ENCODE data around the gene NLRP6.
"Not testable (repeated sequence)": the region's sequence is repeated elsewhere in the genome, so short reads cannot be mapped to it uniquely, and the experiment has no call there.

NLRP6 gene

DNA sequence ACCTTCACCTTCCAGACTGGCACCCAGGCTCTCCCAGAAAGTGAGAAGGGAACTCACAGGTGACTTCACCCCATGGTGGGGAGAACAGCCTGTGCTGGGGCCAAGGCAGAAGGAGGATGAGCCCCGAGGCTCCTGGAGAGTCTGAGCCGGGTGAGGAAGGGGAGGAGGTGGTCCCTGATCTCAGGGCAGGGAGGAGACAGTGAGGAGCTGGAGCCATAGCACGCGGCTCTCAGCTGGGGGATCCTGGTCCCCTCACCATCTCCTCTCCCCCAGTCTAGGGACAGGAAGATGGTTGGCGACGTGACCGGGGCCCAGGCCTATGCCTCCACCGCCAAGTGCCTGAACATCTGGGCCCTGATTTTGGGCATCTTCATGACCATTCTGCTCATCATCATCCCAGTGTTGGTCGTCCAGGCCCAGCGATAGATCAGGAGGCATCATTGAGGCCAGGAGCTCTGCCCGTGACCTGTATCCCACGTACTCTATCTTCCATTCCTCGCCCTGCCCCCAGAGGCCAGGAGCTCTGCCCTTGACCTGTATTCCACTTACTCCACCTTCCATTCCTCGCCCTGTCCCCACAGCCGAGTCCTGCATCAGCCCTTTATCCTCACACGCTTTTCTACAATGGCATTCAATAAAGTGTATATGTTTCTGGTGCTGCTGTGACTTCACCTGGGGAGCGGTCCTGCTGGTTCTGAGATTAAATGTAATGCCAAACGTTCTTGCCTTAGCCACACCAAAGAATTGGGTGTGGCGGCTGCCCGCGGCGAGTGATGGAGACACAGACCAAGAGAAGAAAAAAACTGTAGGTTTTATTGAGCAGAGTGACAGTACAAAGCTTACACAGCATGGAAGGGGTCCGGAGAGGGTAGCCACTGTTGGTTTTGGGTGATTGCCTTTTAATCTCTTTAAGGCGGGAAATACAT, 30.8 kb downstream of the NLRP6 start:
- not testable (repeated sequence) for DNase-seq (ENCODE audit: low spot score)

DNA sequence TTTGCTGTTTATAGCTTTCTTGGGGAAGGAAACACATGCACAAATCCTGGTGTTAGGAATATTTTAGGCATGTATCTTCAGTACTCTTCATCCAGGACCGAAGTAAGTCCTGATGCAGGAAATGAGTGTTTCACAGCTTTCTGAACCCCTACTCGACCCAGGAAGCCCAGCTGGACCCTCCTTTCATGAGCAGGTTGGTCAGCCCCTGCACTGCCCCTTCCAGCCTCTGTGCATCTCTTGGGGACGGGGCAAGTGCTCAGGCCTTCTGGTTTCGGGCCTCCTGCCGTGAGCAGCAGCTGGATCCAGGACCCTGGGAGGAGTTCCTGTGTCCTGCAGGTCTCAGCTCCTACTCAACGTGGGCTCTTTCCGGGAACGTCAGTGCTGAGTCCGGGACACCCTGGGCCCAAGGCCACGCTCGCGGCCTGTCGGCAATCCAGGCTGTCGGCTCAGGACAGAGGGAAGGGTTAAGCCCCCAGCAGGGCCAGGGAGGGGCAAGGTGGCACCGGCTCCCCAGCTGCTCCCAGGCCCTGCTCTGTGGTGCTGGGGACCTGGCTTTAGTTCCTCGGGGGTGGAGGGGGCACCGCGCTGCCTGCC, 31.9 kb downstream of the NLRP6 start:
- peak; percentile 27 for DNase-seq (ENCODE audit: low spot score)

DNA sequence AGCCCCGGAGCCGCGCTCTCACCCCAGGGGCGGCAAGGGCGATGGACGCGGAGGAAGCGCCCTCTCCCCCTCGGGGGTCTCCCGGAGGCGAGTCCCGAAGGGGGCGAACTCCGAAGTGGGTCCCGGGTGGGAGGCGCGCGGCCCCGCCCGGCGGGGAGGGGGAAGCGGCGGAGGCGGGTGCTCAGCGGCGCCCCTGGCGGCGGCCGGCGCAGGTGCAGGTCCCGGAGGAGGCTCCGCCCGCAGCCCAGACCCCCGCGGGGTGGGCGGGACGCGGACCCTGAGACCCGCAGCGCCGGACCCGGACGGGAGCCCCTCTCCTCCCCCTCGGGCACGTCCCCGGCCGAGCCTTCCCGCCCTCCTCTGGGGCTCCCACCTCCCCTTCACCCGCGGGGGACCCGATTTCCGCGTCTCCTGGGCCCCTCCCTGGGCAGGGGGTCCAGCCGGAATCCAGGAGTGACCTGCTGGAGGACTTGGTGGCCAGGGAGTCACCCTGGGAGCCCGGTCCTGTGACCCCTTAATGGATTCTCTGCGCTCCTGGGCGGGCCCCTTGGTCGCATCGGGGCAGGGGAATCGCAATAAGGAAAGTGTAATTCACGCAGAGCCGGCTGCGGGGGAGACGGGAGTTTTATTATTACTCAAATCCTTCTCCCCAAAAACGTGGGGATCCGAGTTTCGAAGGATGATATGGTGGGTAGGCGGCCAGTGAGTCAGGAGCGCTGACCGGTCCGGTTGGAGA, 33.0 kb downstream of the NLRP6 start:
- not testable (repeated sequence) for DNase-seq (ENCODE audit: low spot score)

DNA sequence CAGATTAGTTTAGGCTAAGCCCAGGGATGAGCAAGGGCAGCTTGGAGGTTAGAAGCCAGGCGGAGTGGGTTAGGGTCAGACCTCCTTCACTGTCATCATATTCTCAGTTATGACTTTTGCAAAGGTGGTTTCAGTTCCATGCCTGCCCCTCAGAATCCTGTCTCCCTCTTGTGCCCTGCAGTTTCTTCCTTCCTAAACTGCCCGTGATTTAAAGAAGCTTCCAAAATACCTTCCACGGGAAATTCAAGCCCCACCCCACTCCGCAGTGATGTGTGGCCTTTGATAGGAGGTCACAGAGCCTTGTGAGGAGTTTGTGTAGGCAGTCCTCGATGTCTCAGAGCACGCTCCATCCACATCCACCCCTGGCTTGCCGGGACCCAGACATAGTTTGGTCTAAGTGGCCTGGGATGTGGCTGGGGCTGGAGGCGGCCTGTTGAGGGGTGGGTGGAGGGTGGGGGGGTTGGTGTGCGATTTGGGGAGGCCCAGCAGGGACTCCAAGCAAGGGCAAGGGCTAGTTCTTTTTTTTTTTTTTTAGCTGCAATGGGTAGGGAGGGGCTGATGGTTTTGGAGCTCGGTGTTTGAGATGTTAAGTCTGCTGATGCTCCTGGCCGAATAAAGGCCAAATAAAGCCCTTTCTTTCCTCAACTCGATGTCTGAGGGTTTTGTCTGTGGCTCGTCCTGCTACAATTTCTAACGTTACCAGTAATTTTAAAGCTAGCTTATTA, 34.0 kb downstream of the NLRP6 start:
- DNase-seq (ENCODE audit: low spot score), result no peak

DNA sequence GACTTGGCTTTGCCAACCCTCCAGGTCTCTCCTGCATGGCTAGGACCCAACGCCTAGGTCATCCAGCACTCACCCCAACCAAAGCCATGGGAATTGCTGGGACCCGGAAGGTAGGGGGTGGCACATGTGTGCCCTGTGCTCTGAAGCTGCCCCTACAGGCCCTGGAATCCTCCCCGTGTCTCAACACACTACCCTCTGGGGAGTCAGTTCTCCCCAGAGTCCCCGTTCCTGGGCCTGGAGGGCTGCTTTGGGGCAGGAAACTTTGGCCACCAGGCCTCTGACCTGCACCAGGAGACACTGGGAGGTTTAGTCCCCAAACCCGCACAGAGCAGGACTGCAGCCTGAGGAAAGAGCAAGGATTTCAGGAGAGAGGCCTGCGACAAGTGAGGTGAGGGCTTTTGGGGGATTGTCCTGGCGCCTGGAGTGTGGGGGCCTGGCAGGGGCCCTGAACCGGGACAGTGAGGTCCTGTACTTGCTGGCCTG, 35.1 kb downstream of the NLRP6 start:
- no peak for DNase-seq (ENCODE audit: low spot score)

DNA sequence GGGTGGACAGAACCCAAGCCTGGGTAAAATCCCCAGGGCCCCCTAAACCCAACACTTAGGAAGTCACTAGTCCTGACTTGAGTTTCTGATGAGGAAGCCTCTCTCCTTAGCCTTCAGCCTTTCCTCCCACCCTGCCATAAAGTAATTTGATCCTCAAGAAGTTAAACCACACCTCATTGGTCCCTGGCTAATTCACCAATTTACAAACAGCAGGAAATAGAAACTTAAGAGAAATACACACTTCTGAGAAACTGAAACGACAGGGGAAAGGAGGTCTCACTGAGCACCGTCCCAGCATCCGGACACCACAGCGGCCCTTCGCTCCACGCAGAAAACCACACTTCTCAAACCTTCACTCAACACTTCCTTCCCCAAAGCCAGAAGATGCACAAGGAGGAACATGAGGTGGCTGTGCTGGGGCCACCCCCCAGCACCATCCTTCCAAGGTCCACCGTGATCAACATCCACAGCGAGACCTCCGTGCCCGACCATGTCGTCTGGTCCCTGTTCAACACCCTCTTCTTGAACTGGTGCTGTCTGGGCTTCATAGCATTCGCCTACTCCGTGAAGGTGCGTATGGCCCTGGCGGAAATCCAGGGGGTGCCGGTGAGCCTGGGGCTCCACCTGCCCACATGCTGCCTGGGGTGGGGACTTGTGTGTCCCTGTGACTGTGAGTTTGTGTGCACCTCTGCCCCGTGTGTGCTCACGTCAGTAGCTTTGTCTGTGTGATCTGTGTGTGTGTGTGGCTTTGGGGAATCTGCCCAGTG, 35.8 kb downstream of the NLRP6 start, which contains the start of gene IFITM1:
Gene IFITM1, plus strand, starts transcription at position 254 of the 767 bp plus-strand sequence. Its CDS starts 131 bp downstream, at position 385.
- DNase-seq (ENCODE audit: low spot score), result peak; percentile 20

DNA sequence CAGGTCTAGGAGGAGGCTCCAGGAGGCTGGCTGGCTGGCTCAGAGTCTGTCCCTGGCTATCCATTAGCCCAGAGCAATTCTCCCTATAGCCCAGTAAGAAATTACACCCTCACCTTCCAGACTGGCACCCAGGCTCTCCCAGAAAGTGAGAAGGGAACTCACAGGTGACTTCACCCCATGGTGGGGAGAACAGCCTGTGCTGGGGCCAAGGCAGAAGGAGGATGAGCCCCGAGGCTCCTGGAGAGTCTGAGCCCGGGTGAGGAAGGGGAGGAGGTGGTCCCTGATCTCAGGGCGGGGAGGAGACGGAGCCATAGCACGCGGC, 36.3 kb downstream of the NLRP6 start:
- peak; percentile 17 for DNase-seq (ENCODE audit: low spot score)

DNA sequence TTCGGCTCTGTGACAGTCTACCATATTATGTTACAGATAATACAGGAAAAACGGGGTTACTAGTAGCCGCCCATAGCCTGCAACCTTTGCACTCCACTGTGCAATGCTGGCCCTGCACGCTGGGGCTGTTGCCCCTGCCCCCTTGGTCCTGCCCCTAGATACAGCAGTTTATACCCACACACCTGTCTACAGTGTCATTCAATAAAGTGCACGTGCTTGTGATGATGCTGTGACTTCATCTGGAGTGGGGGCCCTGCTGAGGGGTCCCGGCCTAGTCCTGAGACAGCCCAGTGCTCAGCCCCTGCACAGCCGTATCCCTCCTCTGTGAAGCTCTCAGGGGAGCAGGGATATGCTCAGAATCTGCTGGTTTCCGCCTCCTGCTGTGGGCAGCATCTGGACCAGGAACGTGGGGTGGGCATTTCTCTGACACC, 36.9 kb downstream of the NLRP6 start:
- no peak for DNase-seq (ENCODE audit: low spot score)

DNA sequence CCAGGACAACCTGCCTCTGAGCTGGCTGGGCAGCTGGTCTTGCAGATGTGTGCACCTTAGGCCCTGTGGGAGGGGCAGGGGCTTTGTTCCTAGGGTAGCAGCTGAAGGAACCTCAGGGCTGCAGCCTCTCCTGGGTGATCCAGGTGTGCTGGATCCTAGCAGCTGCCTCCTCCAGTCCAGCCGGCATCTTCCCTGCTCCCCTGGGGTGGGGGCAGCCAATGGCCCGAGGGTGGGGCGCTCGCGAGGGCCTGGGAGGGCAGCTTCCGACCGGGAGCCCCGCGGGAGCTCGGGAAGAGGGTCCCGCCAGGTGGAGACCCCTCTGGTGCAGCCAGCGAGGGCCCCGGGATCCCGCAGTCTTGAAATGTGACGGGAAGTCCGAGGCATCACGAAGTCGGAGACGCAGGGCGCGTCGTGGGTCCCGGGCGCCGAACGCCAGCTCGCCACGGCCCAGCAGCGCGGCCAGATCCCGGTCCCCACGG, 37.3 kb downstream of the NLRP6 start:
- DNase-seq (ENCODE audit: low spot score), result no peak

DNA sequence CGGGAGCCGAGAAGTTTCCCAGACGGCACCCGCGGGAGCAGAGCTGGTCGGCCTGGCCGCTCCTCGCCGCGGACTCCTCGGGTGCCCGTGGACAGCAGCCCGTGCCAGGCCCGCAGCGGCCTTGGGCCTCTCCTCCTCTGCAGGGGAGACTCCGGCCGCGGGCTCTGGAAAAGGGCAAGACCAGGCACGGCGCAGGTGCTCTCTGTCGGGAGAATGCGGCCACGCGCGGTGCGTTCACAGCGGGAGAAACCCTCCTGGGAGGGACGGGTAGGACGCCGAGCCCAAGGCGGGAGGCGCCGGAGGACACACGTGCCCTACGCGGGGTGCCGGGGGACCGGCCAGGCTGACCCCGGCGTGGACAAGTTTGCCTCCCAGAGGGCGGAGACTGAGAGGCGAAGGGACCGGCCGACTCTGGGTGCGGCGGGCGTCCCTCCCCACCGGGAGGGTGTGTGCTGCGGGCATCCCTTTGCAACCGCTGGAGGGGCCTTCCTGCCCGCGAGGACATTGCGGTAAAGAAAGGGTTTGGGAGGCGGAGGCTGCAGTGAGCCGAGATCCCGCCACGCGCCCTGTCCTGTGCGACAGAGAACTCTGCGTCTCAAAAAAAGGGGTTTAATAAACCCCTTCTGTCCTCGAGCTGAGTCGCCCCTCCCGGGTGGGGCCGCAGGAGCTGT, 38.0 kb downstream of the NLRP6 start:
- DNase-seq (ENCODE audit: low spot score), result no peak

DNA sequence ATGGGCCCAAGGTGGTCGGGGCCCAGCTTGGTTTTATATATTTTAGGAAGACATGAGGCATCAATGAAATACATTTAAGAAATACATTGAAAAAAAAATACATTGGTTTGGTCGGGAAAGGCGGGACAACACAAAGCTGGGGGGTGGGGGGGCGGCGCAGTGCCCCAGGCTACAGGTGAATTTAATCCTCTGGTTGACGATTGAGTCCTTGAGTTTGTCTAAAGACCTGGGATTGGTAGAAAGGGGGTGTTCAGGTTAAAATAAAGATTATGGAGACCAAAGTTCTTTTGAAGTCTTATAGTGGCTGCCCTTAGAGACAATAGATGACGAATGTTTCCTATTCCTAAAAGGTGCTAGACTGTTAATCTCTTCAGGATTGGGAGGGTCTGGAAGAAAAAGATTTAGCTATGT, 38.7 kb downstream of the NLRP6 start:
- no peak for DNase-seq (ENCODE audit: low spot score)

DNA sequence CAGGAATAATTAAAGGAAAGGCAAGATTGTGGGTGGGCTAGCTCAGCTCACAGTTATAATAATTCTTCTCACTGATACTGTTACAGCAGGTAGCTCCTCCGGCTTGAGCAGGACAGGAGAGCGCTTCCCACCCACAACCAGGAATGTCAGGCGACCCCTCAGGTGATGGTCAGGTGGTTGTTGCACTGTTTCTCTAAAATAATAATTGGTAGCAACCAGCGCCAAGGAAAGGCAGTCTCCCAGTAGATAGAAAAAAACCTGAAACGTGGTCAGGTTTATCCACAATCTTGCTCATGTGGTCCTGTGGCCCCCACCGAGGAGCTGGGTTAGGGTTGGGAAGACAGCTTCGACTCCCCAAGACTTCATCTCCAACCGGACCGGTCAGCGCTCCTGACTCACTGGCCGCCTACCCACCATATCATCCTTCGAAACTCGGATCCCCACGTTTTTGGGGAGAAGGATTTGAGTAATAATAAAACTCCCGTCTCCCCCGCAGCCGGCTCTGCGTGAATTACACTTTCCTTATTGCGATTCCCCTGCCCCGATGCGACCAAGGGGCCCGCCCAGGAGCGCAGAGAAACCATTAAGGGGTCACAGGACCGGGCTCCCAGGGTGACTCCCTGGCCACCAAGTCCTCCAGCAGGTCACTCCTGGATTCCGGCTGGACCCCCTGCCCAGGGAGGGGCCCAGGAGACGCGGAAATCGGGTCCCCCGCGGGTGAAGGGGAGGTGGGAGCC, 39.6 kb downstream of the NLRP6 start:
- not testable (repeated sequence) for DNase-seq (ENCODE audit: low spot score)

DNA sequence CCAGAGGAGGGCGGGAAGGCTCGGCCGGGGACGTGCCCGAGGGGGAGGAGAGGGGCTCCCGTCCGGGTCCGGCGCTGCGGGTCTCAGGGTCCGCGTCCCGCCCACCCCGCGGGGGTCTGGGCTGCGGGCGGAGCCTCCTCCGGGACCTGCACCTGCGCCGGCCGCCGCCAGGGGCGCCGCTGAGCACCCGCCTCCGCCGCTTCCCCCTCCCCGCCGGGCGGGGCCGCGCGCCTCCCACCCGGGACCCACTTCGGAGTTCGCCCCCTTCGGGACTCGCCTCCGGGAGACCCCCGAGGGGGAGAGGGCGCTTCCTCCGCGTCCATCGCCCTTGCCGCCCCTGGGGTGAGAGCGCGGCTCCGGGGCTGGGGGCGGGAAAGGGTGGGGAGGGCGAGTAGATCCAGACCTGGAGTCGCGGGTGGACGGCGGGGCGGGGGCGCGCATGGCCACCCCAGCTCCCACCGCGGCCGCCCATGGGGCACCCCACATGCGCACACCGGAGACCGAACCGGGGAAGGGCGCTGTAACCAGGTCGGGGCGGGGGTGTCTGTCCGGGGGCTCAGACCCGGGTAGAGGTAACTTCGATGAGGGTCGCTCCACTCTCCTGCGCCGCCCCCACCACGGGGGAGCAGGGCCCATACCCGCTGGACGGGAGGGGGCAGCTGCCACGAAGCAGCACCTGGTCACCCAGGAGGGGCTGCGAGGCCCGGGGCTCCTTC, 40.4 kb downstream of the NLRP6 start:
- DNase-seq (ENCODE audit: low spot score), result not testable (repeated sequence)

DNA sequence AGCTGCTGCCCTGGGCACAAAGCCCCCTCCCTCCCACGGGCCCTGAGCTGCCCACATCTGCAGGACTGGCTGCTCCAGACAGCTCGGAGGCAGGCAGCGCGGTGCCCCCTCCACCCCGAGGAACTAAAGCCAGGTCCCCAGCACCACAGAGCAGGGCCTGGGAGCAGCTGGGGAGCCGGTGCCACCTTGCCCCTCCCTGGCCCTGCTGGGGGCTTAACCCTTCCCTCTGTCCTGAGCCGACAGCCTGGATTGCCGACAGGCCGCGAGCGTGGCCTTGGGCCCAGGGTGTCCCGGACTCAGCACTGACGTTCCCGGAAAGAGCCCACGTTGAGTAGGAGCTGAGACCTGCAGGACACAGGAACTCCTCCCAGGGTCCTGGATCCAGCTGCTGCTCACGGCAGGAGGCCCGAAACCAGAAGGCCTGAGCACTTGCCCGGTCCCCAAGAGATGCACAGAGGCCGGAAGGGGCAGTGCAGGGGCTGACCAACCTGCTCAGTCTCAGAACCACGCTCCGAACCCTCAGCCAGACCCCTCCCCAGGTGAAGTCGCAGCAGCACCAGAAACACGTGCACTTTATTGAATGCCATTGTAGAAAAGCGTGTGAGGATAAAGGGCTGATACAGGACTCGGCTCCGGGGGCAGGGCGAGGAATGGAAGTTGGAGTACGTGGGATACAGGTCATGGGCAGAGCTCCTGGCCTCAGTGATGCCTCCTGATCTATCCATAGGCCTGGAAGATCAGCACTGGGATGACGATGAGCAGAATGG, 41.1 kb downstream of the NLRP6 start:
- peak; percentile 18 for DNase-seq (ENCODE audit: low spot score)

DNA sequence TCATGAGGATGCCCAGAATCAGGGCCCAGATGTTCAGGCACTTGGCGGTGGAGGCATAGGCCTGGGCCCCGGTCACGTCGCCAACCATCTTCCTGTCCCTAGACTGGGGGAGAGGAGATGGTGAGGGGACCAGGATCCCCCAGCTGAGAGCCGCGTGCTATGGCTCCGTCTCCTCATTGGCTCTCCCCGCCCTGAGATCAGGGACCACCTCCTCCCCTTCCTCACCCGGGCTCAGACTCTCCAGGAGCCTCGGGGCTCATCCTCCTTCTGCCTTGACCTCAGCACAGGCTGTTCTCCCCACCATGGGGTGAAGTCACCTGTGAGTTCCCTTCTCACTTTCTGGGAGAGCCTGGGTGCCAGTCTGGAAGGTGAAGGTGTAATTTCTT, 41.7 kb downstream of the NLRP6 start:
- not testable (repeated sequence) for DNase-seq (ENCODE audit: low spot score)

DNA sequence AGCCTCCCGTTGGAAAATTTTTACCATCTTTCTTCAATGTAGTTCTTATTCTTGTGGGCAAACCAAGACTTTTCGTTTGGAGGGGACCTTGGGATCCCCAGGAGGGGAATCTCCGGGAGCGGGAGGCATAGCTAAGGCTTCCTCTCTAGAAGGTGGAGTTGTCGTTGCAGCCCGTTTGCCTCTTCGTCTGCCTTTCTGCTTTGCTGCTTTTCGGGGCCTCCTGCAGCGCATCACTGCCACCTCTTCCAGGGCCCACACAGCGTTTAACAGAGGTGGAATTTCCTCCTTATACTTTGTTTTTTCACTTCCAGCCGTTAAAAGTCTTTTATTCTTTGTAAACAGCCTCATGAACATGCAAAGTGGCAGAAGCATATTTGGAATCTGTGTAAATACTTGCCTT, 45.9 kb downstream of the NLRP6 start:
- DNase-seq (ENCODE audit: low spot score), result no peak

DNA sequence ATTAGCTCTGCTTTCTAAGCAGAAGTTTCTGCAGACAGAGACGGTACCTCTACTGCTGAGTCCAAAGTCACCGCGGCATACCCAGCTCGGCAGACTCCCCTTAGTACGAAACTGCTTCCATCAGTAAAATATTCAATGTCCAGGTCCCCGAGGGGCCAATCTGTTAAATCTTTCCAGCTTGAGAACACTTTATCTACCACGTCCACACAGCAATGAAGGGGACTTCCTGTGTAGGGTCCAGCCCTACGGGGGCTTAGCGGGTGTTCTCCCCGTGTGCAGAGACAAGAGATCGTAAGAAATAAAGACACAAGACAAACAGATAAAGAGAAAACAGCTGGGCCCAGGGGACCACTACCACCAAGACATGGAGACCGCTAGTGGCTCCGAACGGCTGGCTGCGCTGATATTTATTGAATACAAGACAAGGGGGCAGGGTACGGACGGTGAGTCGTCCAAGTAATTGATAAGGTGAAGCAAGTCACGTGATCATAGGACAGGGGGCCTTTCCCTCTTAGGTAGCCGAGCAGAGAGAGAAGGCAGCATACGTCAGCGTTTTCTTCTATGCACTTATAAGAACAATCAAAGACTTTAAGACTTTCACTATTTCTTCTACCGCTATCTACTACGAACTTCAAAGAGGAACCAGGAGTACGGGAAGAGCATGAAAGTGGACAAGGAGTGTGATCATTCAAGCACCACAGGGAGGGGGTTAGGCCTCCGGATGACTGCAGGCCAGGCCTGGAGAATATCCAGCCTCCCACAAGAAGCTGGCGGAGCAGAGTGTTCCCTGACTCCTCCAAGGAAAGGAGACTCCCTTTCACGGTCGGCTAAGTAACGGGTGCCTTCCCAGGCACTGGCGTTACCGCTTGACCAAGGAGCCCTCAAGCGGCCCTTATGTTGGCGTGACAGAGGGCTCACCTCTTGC, 46.6 kb downstream of the NLRP6 start:
- DNase-seq (ENCODE audit: low spot score), result not testable (repeated sequence)
